Mononuclear cell (primary cell): ENCODE results near the gene SMIM27. TPM values are rescaled to one million over a fixed set of nuclear protein-coding genes. Genes with fewer than 3 reads are reported as not detected.
A peak's percentile ranks its signal among the peaks of the same experiment; 100 is the strongest.
"Not testable (repeated sequence)": the region's sequence is repeated elsewhere in the genome, so short reads cannot be mapped to it uniquely, and the experiment has no call there.

Experiments used
- H3K27me3 ChIP-seq: 2 replicates; pipeline ENCODE4 v1.6.0; 2011; ENCODE audit warnings: low read length, control low read depth; ENCODE audit not compliant: insufficient read depth
- H3K4me1 ChIP-seq: 2 replicates; pipeline ENCODE4 v1.5.1; 2011; ENCODE audit warnings: mild to moderate bottlenecking, low read length, control low read depth; ENCODE audit not compliant: insufficient read depth
- H3K4me3 ChIP-seq: 2 replicates; pipeline ENCODE4 v1.5.1; 2011; ENCODE audit warnings: mild to moderate bottlenecking, low read length, moderate library complexity
- H3K9me3 ChIP-seq: 2 replicates; pipeline ENCODE4 v1.5.1; 2011; ENCODE audit warnings: low read depth, mild to moderate bottlenecking, control low read depth, low read length
- total RNA-seq: library from RNA; depleted of rRNA; stranded (reverse); fragments of >200 nt; gene quantifications from one replicate; pipeline ENCODE4 v1.2.3, GENCODE V29; 2012

Gene SMIM27, protein sequence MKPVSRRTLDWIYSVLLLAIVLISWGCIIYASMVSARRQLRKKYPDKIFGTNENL
- total RNA-seq, result 6.8 TPM

DNA sequence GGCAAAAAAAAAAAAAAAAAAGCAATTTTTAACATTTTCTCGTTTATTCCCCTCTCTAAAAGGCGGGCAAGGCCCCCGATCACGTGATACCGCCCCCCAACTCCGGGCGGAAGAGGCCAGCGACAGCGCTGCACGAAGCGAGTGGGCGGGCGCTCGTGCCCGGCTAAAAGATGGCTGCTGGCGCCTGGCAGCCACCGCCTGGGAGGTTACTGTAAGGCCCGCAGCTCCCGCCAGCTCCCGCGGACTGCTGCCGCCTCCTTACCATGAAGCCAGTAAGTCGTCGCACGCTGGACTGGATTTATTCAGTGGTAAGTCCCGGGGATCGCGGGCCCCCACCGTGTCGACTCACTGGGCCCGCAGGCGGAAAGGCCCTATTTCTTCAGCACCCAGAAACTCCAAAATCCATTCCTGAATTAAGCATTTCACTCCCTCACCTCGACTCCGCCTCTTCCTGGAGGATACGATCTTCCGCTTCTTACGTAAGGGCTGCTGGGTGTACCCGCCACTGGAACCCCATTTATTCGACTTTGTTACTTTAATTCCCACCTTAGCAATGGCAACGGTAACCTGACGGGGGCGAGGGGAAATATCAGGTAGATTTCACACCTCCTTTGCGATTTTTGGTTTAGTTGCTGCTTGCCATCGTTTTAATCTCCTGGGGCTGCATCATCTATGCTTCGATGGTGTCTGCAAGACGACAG lies at the start of gene SMIM27, which contains the start of gene TOPORS:
TSS of gene SMIM27 (plus strand) at position 156 of the 701 bp plus-strand sequence. CDS start at position 264, 108 bp downstream.
TSS of gene TOPORS (minus strand) at position 415 of the 701 bp plus-strand sequence. CDS start at position 265, 150 bp downstream.
- Histone ChIP-seq H3K9me3 (no peaks in the 10 kb centered on the region), H3K4me1 (peaks cover 33% of the 10 kb centered on the region), H3K27me3 (no peaks in the 10 kb centered on the region), H3K4me3 (peak within 1 kb of the TSS; percentile 74)

DNA sequence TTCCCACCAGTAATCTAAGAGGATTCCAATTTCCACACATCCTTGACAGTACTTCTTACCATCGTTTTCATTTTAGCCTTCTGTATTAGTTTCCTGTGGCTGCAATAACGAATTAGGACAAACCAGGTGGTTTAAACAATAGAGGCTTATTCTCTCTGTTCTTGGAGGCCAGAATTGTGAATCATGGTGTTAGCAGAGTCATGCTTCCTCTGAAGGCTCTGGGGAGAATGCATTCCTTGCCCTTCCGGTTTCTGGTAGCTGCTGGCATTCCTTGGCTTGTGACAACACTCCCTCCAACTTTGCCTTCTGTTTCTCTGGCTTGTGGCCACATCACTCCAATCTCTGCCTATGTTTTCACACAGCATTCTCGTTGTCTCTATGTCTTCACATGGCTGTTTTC lies 49.7 kb upstream of the SMIM27 start:
- H3K9me3 ChIP-seq, result no peaks in the 10 kb centered on the region
- H3K4me3 ChIP-seq, result no peak overlapping the region
- no peaks in the 10 kb centered on the region for H3K27me3 ChIP-seq
- H3K4me1 ChIP-seq, result no peaks in the 10 kb centered on the region

DNA sequence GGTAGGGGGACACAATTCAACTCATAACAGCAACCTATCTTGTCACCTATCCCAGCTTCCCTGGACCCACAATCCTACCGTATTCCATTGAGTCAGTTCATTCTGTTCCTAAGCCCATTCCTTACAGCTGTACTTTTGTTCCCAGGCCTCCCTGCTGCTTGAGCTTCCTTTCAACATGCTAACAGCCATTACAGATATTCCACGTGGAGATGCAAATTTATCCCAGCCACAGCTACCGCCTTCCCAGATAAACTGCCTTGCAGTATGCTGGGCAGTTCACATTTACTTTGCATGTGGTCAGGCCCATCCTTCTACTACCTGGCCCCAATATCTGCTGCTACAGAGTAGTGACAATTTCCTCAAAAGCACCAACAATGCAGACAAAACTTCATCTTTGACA lies 49.1 kb upstream of the SMIM27 start:
- H3K27me3 ChIP-seq, result no peaks in the 10 kb centered on the region
- H3K4me1 ChIP-seq, result no peaks in the 10 kb centered on the region
- no peak overlapping the region for H3K4me3 ChIP-seq
- H3K9me3 ChIP-seq, result no peaks in the 10 kb centered on the region

DNA sequence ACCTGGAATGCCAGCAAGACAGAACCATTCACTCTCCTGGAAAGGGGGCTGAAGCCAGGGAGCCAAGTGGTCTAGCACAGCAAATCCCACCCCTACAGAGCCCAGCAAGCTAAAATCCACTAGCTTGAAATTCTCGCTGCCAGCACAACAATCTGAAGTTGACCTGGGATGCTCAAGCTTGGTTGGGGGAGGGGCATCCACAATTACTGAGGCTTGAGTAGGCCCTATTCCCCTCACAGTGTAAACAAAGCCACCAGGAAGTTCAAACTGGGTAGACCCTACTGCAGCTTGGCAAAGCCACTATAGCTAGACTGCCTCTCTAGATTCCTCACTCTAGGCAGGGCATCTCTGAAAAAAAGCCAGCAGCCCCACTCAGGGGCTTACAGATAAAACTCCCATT lies 43.4 kb upstream of the SMIM27 start:
- Histone ChIP-seq H3K4me1 (no peaks in the 10 kb centered on the region), H3K27me3 (no peaks in the 10 kb centered on the region), H3K9me3 (no peaks in the 10 kb centered on the region), H3K4me3 (no peak overlapping the region)

DNA sequence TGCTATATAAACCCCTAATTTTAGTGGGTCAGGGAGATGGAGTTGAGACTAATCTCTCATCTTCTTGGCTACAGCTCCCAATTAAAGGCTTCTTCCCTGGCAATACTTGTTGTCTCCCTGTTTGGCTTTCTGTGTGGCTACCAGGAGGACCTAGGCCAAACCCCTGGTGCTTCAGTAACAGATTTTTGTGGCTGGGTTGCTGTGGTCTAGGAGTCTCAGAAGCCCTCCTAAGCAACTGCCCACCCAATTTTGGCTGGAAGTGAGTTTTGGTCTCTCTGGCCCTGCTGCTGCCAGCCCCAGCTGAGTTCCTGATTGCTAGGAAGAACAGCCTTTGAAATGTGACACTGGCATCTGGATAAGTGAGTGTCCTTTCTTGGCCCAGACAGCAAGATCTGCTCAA lies 35.9 kb upstream of the SMIM27 start:
- Histone ChIP-seq H3K4me1 (no peaks in the 10 kb centered on the region), H3K9me3 (no peaks in the 10 kb centered on the region), H3K4me3 (no peak overlapping the region), H3K27me3 (no peaks in the 10 kb centered on the region)

DNA sequence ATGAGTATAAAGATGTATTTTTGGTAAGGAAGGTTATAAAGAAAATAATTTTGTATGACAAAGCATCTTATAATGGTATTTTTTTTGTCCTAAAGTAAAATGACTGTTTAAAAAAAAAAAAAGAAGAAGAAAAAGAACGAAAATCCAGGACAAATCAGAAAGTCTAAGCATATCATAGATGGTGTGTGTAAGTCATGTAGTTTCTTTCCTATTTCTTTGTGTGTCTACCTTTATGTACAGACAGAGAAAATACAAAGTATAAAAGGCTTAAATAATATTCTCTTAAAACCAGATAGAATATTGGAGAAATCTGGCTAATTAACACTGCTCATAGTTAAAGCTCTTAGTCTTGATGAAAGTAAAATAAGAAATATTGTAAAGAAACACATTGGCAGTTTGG lies 33.9 kb upstream of the SMIM27 start:
- Histone ChIP-seq H3K4me1 (peaks cover 5% of the 10 kb centered on the region), H3K9me3 (no peaks in the 10 kb centered on the region), H3K4me3 (no peak overlapping the region), H3K27me3 (no peaks in the 10 kb centered on the region)

DNA sequence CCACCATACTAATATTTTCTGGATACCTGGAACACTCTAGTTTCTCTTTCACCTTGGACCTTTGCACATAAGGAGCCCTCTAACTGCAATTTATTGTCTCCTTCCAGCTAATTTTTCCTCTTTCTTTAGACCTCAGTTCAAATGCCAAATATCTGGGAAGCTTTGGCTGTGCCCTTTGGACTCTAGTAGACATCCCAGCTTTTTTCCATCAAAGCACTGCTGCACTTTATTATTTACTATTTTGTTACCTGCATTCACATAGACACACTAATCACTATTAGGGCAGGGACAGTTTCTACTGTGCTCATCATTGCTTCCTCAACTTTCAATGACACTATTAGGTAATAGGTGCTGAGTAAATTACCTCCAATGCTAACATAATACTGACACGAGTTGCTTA lies 28.2 kb upstream of the SMIM27 start:
- peaks cover 32% of the 10 kb centered on the region for H3K4me1 ChIP-seq
- no peaks in the 10 kb centered on the region for H3K9me3 ChIP-seq
- H3K27me3 ChIP-seq, result no peaks in the 10 kb centered on the region
- no peak overlapping the region for H3K4me3 ChIP-seq

DNA sequence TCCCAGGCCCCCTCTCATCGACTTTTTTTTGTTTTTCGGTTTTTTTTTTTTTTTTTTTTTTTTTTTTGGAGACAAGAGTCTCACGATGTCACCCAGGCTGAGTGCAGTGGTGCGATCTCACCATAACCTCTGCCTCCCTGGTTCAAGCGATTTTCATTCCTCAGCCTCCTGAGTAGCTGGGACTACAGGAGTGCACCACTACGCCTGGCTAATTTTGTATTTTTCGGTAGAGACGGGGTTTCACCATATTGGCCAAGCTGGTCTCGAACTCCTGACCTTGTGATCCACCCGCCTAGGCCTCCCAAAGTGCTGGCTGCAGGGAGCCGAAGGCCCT lies 27.6 kb upstream of the SMIM27 start:
- H3K27me3 ChIP-seq, H3K9me3 ChIP-seq: not testable (repeated sequence)
- H3K4me1 ChIP-seq, result peaks cover 32% of the 10 kb centered on the region
- peak overlapping the region; percentile 91 for H3K4me3 ChIP-seq

DNA sequence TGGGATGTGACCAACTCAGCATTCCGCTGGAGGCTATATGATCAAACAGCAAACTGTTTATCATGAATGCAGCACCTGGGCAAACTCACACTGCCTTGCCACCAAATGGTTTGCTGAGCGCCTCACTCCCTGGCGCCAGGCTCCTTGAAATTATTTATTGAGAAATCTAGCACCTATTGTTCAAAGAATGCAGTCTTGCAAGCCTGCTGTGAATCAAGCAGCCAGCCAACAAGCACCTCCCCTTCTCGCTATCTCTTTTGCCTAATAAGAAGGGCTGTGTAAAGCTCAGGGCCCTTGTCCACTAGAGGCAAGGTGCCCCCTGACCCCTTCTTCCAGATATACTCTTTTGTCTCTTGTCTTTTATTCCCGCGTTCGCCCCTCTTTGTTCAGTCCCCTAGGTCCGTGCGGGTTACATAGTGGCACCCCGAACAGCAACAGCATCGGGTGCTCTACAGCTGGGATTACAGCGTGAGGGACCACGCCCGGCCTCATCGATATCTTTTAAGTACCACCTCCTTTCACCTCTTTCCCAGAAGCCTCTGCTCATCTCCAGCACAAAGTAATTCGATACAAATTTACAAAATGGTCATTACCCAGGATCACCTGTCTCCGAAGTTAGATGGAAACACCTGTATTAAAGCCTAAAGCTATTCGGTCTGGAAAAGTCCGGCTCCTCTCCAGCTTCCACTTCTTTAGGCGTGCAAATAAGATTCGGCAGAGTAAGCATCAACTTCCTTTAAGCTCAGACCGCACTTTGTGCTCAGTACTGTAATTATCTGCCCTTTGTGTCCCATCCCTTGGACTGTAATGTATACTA lies 27.0 kb upstream of the SMIM27 start:
- Histone ChIP-seq H3K9me3 (no peaks in the 10 kb centered on the region), H3K4me3 (peak overlapping the region; percentile 91), H3K4me1 (peaks cover 32% of the 10 kb centered on the region), H3K27me3 (no peaks in the 10 kb centered on the region)

DNA sequence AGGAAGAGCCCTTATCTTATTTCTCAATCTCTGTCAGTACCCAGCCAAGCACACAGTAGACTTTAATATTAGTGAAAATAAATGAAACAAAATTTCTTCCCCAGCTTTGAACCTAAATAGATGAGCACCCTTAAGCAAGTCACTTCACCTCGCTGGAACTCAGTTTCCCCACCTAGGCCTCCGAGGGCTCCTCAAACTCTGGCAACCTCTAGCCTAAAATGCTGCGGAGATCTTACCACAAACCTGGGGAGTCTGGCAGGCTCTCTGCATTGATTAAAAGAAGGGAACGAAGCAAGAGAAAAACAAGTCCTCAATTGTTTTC lies 26.5 kb upstream of the SMIM27 start:
- Histone ChIP-seq H3K4me3 (peak overlapping the region; percentile 91), H3K27me3 (no peaks in the 10 kb centered on the region), H3K4me1 (peaks cover 32% of the 10 kb centered on the region), H3K9me3 (no peaks in the 10 kb centered on the region)

DNA sequence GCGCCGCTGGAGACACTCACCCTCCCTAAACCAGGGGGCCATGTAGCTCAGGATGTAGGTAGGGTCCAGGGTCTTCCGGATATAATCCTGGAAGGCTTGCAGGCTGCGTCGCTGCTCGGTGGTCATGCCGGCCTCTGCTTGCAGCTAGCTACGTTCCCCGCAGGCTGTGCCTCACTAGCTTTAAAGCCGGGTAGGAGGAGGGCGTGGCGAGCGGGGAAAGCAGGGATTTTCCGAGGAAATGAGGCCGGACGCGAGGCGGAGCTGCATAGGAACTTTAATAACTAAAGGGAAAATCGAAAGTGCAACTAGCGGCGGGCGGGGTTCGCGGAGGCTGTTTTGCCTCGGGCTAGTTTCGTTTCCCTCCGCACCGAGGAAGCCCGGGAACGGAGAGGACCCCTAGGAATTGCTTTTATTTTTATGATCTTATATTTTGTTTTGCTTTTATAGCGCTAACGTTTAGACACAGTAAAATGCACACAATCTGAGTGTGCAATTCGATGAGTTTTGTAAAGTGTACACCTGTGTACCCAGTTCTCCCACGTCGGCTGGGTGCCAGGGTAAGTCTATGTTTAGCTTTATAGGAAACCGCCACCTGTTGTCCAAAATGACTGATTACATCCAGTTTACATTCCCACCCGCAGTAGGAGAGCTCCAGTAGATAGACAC lies 26.0 kb upstream of the SMIM27 start, which contains the start of gene RIGI:
TSS of gene RIGI (minus strand) at position 156 of the 666 bp plus-strand sequence. CDS start at position 126, 30 bp downstream.
- Histone ChIP-seq H3K27me3 (no peaks in the 10 kb centered on the region), H3K4me3 (peak within 1 kb of the TSS; percentile 91), H3K4me1 (peaks cover 32% of the 10 kb centered on the region), H3K9me3 (no peaks in the 10 kb centered on the region)

DNA sequence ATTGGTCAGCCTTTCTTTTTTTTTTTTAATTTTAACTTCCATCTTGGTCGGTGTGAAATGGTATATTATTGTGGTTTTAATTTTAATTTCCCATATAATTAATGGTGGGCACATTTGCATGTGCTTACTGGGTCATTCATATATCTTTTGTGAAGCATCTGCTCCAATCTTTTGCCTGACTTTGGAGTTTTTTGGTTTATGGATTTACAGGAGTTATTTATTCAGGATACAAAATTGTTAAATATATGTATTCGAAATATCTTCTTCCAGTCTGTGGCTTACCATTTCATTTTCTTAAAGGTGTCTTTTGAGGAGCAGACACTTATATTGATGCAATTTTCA lies 25.4 kb upstream of the SMIM27 start:
- Histone ChIP-seq H3K4me1 (peaks cover 32% of the 10 kb centered on the region), H3K4me3 (peak overlapping the region; percentile 91), H3K9me3 (no peaks in the 10 kb centered on the region), H3K27me3 (no peaks in the 10 kb centered on the region)

DNA sequence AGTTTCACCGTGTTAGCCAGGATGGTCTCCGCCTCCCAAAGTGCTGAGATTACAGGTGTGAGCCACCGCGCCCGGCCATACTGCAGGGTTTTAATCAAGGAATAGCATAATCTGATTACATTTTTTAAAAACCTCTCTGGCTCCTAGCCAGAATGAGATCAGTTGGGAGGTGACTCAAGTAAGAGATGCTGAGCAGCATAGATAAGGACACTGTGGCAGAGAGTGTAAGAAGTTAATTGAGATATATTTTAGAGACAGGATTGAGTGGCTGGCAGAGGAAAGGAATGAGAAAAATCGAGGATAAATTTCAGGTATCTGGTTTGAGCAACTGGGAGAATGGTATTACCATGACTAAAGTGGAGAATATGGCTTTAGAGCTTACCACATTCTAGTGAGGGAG lies 18.8 kb upstream of the SMIM27 start:
- Histone ChIP-seq H3K4me1 (no peaks in the 10 kb centered on the region), H3K4me3 (no peak overlapping the region), H3K9me3 (no peaks in the 10 kb centered on the region), H3K27me3 (no peaks in the 10 kb centered on the region)

DNA sequence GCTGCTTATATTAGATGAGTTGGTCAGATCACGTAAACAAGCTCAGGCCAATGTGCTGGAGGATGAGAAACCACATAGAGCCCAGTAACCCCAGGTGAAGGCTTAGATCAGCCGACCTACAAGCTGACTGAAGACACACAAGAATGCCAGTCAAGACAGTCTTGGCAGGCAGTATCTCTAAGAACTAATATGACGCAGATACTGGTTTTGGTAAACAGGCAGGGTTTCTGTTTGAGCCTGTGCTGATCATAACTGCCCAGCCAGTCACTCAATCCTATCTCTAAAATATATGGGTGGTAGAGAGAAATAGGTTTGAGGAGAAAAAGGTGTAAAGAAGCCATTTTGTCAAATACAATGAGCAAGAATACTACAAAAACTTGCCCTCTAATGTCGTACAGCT lies 18.3 kb upstream of the SMIM27 start:
- Histone ChIP-seq H3K4me1 (no peaks in the 10 kb centered on the region), H3K27me3 (no peaks in the 10 kb centered on the region), H3K4me3 (no peak overlapping the region), H3K9me3 (no peaks in the 10 kb centered on the region)

DNA sequence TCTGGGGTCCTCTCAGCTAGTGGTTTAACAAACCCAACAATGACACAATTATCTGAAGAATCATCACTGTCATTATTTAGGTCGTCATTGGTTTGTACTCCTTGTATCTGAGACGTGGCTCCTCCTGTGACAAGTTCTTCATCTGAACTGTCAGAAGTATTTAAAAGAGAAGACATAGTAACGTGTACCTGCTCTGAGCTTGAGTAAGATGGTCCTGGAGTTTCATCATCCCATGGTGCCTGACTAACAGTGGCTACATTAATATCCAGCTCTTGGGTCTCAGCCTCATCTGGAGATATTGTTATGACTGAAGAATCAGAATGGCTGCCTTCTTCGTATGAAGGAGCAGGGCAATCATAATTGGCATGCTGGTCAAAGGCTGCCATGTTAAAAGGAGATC lies 9.1 kb upstream of the SMIM27 start:
- H3K4me3 ChIP-seq, result no peak overlapping the region
- no peaks in the 10 kb centered on the region for H3K4me1 ChIP-seq
- no peaks in the 10 kb centered on the region for H3K9me3 ChIP-seq
- H3K27me3 ChIP-seq, result no peaks in the 10 kb centered on the region
